Ectodermal cell (in vitro differentiated cells): Measurements from ENCODE around the gene TTLL11.

Experiments used
- H3K27ac ChIP-seq: 2 replicates; pipeline ENCODE4 v1.7.0; 2013; ENCODE audit warnings: mild to moderate bottlenecking, low read depth, low read length; ENCODE audit not compliant: insufficient read depth, poor library complexity, severe bottlenecking
- H3K27me3 ChIP-seq: 2 replicates; pipeline ENCODE4 v1.7.0; 2013; ENCODE audit warnings: mild to moderate bottlenecking, low read length; ENCODE audit not compliant: insufficient read depth, control insufficient read depth, poor library complexity, severe bottlenecking
- H3K36me3 ChIP-seq: one replicate; pipeline ENCODE4 v1.7.0; 2013; ENCODE audit warnings: low read length; ENCODE audit not compliant: control insufficient read depth, insufficient read depth
- H3K4me1 ChIP-seq: one replicate; pipeline ENCODE4 v1.7.0; 2013; ENCODE audit warnings: low read length; ENCODE audit not compliant: control insufficient read depth, insufficient read depth
- H3K4me3 ChIP-seq: 2 replicates; pipeline ENCODE4 v1.7.0; 2013; ENCODE audit warnings: low read depth, low read length, control low read depth; ENCODE audit not compliant: insufficient read depth
- H3K9me3 ChIP-seq: 2 replicates; pipeline ENCODE4 v1.7.0; 2013; ENCODE audit warnings: mild to moderate bottlenecking, low read length, moderate library complexity; ENCODE audit not compliant: control insufficient read depth
- WGBS, 2 experiments: methylation state at CpG; one replicate each; pipeline ENCODE4 v1.1.7; 2013; ENCODE audit warnings: missing lambda C conversion rate in 2 of 2; 5-methylcytosine and 5-hydroxymethylcytosine counted together

Gene TTLL11

DNA sequence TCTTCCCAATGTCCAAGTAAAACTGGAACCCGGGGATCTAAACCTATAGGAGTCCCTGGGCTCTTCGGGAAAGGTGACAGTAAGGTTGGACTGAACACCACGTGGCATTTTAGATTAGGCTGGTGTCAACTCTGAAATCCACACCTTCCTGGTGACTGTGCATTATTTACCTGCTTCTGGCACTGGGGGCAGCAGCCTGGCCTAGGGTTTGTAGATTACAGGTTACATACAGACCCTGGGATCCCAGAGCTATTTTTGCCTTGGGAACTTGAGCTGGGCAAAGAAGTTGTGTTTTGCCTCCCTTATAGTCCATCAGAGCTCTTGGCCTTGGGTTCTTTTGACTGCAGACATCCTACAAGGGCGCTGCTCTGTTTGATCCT, 268.5 kb downstream of the TTLL11 start:
- H3K27ac ChIP-seq, result no peak overlapping the region
- 68 to 80% methylated on average over 4 of the region's 4 CpGs for WGBS, 2 experiments

DNA sequence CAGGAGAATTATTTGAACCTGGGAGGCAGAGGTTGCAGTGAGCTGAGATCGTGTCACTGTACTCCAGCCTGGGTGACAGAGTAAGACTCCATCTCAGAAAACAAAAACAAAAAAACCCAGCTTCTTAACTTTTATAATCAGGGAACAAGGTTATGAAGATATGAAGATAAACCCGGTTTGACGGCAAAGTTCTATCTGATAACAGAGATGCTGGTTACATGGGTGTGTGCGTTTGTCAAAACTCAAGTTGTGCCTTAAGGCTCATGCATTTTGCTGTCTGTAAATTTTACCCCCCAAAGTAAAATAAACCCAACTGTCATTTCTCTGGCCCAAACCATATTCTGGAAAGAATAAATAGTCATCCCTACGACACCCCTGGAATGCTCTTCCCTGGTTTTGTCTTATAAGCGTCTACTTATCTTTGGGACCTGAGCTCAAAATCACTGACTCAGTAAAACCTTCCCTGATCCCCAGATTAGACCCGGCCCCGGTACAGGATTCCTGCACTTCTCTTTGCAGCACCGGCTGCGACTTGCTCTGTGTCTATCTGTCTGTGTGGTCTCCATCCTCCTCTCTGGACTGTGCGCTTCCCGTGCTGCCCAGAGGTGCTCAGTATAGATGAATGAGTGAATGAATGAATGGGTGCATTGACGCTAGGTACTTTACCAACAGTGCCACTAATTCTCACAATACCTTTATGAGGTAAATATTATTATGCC, 269.5 kb downstream of the TTLL11 start:
- Histone ChIP-seq H3K4me3 (no peak overlapping the region), H3K27me3 (no peaks in the 10 kb centered on the region), H3K27ac (no peak overlapping the region), H3K9me3 (no peaks in the 10 kb centered on the region), H3K4me1 (peaks cover 27% of the 10 kb centered on the region), H3K36me3 (no peaks in the 10 kb centered on the region)
- 94 to 97% methylated on average over 12 to 13 of the region's 13 CpGs for WGBS, 2 experiments

More for the DNA sequence above, 268.5 kb downstream of the TTLL11 start:
- Histone ChIP-seq H3K36me3 (no peaks in the 10 kb centered on the region), H3K27me3 (no peaks in the 10 kb centered on the region), H3K4me3 (no peak overlapping the region), H3K4me1 (peaks cover 17% of the 10 kb centered on the region), H3K9me3 (no peaks in the 10 kb centered on the region)

DNA sequence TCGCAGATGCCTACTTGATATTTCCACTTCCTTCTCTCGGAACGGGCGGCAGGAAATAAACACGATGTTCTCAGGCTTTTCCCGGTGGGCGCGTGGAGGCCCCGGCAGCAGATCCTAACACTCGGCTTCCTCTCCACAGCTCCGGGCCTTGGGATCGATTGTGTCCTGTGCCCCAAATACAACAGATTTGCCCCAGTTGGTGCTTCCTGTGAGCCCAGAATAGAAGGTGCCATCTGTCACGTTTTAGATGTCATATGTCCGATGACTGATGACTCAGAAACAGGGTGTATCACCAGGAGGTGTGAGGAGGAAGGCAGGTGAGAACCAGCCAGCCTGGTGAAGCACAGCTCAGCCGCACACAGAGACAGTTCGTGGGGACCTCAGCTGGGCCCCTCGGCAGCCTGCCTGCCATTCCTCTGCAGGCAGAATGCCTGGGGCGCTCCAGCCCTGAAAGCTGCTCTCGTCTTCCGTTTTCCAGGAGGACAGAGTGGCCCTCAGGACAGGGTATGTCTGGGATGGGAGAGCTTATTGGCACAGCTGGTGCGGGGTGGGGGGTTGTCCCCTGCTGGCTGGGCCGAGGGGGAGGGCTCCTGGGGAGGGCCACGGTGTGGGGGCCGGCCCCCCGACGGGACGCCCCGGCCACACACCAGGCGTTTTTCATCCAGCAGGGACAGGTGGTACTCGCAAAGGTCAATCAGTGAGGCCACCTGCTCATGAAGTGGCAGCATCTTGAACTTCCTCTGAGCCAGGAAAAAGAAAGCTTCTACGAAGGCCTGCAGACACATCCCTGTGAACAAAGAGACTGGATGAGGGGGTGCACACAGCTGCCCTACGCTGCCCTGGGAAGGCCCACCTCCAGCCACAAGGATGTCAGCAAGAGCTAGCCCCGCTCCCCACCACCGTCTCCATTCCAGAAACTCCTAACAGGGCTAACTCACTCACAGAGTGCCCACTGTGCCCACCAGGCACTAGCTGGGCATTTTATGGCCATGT, 270.7 kb downstream of the TTLL11 start:
- Histone ChIP-seq H3K4me1 (peaks cover 37% of the 10 kb centered on the region), H3K9me3 (no peaks in the 10 kb centered on the region), H3K27ac (no peak overlapping the region), H3K27me3 (no peaks in the 10 kb centered on the region), H3K4me3 (no peak overlapping the region), H3K36me3 (no peaks in the 10 kb centered on the region)
- WGBS, 2 experiments, result 90 to 92% methylated on average over 34 of the region's 34 CpGs

DNA sequence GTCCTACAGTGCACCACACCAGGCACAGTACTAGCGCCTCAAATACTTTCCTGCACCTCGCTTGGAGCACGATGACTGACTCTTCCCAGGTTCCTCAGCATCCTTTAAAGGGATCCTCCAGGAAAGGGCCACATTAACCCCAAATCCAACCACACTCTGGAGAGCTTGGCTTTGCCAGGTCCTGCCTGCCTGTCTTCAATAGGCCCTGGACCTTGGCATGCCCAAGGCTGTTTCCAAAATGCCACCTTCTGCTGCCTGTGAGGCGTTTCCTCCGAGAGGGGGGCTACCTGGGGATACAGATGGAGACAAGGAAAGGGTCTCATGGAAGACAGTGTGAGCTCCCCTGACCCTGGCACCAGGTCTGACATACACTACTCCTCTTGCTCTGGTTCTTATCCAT, 271.8 kb downstream of the TTLL11 start:
- Histone ChIP-seq H3K9me3 (no peaks in the 10 kb centered on the region), H3K27ac (no peak overlapping the region), H3K27me3 (no peaks in the 10 kb centered on the region), H3K36me3 (no peaks in the 10 kb centered on the region), H3K4me1 (peaks cover 48% of the 10 kb centered on the region), H3K4me3 (no peak overlapping the region)
- WGBS, 2 experiments, result 95% methylated on average over 5 of the region's 5 CpGs

DNA sequence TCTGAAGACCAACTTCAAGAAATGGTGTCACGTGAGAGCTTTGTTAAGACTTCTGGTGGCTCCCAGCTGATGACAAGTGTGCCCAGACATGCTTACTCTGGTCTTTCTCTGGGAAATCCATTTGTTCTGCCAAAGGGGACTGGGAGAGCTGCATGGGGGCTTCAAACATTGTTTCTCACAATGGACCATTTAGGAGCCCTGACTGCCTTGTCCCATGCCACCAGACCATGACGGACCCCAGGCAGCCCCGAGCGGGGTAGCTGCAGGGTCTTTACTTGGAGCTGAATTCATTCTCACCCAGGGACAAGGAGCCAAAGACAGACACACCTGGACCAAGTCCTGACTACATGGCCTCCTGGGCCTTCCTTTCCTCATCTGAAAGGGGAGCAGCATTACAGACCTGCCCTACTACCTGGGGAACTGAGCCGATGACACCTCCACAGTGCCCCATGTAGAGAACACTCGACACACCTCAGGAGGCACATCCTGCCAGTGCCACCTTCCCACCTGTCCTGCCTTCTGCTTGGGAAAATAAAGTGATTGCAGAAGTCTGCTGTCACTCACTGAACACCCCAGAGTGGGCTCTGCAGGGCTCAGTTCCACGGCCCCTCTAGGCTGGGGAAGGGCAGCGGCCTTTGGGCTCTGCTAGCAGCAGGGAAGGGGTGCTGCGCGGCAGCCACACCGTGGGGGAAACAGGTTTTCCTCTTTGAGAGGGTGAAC, 272.7 kb downstream of the TTLL11 start:
- H3K27me3 ChIP-seq, result no peaks in the 10 kb centered on the region
- H3K27ac ChIP-seq, result no peak overlapping the region
- H3K9me3 ChIP-seq, result no peaks in the 10 kb centered on the region
- WGBS, 2 experiments, result 92% methylated on average over 11 of the region's 11 CpGs
- H3K4me3 ChIP-seq, result no peak overlapping the region
- peaks cover 57% of the 10 kb centered on the region for H3K4me1 ChIP-seq
- no peaks in the 10 kb centered on the region for H3K36me3 ChIP-seq

DNA sequence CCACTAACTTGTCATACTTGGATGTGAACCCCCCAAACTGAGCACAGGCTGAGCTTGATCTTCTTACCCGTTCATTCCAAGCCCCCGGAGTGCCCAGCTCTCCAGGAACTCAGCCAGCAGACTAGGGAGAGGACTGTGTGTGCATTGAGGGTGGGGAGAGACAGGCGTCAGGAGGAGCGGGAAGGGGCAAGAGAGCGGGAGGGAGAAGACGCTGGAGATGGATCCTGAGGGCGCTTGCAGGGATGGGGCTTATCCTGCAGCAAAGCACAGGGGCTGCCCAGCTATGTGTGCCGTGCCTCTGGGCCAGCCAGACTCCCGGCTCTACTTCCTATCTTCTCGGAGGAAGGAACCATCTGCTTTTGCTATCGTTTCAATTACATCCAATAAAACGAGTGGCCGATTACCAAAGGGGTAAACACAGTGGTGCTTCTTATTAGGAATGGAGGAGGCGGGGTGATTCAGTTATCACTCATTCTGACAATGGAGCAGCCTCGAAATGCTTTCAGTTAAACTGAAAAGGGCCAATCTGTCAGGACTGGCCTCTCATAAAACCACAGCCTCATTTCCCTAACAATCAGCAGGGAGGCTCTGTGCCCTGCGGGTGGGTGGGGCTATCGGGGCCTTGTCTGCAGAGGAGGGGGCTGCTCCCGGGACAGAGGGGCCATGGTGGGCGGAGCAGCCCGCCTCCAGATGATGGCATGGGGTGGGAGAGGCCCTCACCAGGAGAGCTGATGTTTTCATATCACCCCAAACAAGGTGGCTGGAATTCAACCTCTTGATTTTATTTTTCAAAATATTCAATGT, 273.5 kb downstream of the TTLL11 start:
- no peaks in the 10 kb centered on the region for H3K36me3 ChIP-seq
- WGBS, 2 experiments, result 17 to 23% methylated on average over 20 of the region's 20 CpGs
- H3K9me3 ChIP-seq, result no peaks in the 10 kb centered on the region
- H3K27ac ChIP-seq, result peak overlapping the region; percentile 74
- H3K27me3 ChIP-seq, result no peaks in the 10 kb centered on the region
- H3K4me3 ChIP-seq, result no peak overlapping the region
- H3K4me1 ChIP-seq, result peaks cover 64% of the 10 kb centered on the region

DNA sequence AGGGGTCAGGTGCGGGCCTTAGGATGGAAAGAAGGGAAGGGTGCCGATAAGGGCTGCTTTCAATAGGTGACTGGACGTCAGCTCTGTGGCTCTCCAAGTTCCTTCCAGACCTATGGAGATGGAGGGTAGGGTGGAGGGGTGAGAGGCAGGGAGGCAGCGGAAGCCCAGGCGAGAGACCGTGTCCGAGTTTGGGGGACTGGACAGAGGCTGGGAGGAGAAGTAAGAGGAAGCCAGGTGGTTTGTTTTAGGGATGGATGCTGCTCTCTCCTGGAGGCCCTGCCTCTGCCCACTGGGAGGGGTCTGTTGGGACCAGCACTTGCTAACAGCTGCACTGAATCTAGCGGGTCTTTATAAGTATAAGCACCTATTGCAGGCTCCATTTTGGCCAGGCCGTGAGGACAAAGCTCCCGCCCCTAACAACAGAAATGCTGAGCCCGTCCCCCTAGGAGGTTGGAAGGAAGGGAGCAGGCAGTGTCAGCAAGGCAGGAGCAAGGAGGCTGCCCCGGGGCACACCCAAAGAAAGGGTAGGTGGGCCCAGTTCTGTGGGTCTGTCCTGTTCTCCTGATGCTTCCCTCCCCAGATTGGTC, 274.2 kb downstream of the TTLL11 start:
- H3K9me3 ChIP-seq, result no peaks in the 10 kb centered on the region
- H3K36me3 ChIP-seq, result no peaks in the 10 kb centered on the region
- H3K27ac ChIP-seq, result peak overlapping the region; percentile 74
- H3K4me3 ChIP-seq, result no peak overlapping the region
- WGBS, 2 experiments, result 74 to 75% methylated on average over 12 of the region's 12 CpGs
- peaks cover 71% of the 10 kb centered on the region for H3K4me1 ChIP-seq
- no peaks in the 10 kb centered on the region for H3K27me3 ChIP-seq

DNA sequence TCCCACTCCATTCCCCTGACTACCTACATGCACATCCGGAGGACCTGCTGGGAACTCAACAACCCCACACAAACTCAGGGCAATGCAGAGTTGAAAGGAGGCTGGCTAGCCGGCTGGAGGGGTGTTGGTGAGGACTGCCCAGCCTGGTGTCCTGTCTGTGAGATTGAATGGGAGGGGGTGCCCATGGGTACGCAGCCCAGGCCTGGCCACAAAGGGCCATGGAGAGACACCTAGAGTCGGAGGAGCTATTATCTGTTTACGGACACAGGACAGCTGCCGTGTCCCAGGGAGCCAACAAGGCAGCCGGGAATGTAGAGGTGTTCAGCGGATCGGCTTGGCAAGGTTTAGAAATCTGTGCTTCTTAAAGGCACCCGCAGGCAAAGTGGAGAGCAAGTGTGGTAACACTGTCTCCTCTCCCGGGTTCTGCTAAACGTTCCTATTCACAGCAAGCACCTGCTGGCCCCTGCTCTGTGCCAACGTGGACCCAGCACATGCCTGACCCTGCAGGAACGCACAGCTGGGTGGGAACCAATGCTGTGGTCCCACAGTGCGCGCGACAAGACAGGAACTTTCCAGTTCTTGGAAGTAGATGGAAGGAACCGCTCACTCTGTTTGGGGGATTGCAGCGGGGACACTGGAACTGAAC, 275.0 kb downstream of the TTLL11 start:
- Histone ChIP-seq H3K4me3 (no peak overlapping the region), H3K27ac (no peak overlapping the region), H3K27me3 (no peaks in the 10 kb centered on the region), H3K9me3 (no peaks in the 10 kb centered on the region), H3K4me1 (peaks cover 79% of the 10 kb centered on the region), H3K36me3 (no peaks in the 10 kb centered on the region)
- 87 to 88% methylated on average over 19 of the region's 19 CpGs for WGBS, 2 experiments

DNA sequence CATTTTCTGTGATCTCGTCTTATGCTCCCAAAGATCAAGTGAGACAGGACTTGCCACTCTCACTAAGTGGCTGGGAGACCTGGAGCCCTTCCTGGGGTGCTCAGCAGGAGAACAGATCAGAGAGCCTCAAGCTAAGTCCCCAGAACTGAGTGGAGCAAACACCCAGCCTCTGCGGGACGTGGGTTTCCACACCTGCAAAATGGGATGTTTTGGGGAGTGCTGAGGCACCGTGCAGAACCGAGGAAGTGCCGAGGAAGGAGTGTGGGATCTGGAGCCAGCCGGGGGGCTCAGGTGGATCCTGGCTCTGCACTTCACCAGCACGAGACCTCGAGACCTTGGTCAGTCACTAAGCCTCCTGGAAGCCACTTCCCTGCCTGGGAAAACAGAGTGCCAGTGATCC, 275.6 kb downstream of the TTLL11 start:
- no peak overlapping the region for H3K27ac ChIP-seq
- H3K36me3 ChIP-seq, result no peaks in the 10 kb centered on the region
- 91 to 93% methylated on average over 9 of the region's 9 CpGs for WGBS, 2 experiments
- H3K9me3 ChIP-seq, result no peaks in the 10 kb centered on the region
- no peaks in the 10 kb centered on the region for H3K27me3 ChIP-seq
- peaks cover 86% of the 10 kb centered on the region for H3K4me1 ChIP-seq
- no peak overlapping the region for H3K4me3 ChIP-seq
